ENCODE measurements around the gene SPTB.

The SPTB gene

DNA sequence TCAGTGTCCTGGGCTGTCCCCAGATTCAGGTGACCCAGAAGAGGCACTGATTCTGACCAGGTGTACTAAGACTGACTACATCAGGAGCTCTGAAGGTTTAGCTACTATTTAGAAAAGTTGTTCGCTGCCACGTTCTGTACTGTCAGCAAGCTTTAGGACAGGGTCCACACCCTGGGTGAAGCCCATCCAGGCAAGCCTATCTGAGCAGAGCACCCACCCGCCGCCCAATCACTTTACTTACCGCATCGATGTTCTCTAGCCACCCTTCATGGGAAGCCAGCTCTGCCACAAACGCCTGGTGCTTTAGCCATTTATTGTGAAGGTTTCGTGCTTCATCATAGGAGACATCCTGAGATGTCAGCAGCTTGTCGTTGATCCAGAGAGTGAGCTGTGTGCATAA, 95.7 kb downstream of the SPTB start:
- no peak for DNase-seq

- DNase-seq = no peak
Observed at GRCh38 chr14:64782196-64782595, 97.5 kb downstream of the SPTB start.

- no peak for DNase-seq
Observed at GRCh38 chr14:64779472-64779871, 100.2 kb downstream of the SPTB start.

GRCh38 chr14:64778104-64778754, 101.5 kb downstream of the SPTB start:
- no peak for DNase-seq

GRCh38 chr14:64777461-64777860, 102.2 kb downstream of the SPTB start:
- no peak for DNase-seq

DNA sequence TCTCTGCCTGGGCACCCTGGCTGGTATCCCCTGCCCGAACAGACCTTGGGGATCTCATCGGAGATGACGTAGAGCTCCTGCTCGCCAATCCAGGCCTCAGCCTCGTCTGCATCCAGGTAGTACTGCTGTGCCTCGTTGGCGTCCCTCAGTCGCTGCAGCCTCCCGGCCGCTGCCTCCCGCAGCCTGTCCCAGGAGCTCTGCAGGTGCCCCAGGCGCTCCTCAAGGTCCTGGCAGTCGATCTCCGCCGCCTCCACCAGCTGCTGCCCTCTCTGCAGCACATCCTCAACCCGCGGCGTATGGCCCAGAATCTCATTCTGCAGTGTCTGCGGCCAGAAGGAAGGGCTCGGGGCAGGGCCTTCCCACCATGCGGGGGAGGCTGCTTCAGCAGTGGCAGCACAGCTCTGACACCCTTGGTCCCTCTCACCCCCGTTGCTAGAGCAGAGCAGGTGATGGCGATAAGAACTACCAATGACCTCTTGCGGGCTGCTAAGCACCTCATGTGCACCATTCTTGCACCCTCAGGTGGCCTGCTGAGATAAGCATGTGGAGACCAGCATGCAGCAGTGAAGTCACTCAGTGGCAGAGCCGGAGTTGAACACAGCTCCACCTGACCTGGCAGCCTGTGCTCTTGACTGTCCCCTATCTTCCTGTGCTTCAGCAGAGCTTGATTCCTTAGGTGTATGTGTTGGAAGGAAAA, 104.5 kb downstream of the SPTB start:
- DNase-seq = no peak

- no peak for DNase-seq
Observed at GRCh38 chr14:64774272-64774671, 105.4 kb downstream of the SPTB start.

- DNase-seq = no peak
Observed at GRCh38 chr14:64773577-64773976, 106.1 kb downstream of the SPTB start.

GRCh38 chr14:64773046-64773445, 106.7 kb downstream of the SPTB start:
- no peak for DNase-seq

DNA sequence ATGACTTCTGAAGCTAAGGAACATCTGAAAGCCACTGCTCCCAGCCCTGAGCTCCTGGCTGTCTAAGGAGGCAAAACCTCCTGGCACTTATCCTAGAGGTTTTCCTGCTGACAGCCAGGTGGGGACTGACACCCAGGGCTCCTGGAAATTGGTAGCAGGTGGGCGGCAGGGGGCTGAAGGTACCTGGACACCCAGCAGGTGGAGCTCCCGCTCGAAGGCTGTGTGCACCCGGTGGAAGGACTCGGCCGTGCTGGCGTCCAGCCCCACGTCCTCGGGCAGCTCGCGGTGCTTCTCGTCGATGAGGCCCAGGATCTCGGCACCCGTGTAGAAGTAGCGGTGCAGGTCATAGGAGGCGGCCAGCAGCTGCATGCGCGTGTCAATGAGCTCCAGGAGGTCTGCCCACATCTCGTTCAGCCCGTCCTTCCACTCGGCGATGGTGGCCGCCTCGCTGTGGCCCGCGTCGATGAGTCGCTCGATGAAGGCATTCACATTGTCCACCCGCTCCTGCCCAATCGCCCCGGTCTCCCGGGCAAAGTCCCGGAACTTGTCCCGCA, 107.2 kb downstream of the SPTB start:
- DNase-seq = no peak

GRCh38 chr14:64771161-64771560, 108.5 kb downstream of the SPTB start:
- no peak for DNase-seq

DNA sequence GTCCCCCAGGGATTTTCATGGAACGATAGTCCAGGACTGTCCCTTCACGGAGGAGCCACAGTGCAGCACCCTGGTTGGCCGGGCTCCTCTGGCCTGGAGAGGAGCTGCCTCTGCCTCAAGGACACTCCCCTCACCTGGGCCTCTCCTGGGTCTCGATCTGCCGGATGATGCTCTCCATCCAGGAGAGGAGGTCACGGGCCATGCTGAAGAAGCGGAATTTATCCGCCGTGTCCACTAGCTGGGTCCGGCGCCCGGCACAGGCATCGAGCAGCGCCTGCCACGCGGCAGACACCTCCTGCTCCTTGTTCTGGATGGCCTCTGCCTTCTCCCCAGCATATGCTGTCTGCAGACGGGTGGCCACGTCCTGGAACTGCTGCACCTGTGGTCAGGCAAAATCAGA, 109.0 kb downstream of the SPTB start:
- DNase-seq = no peak

DNA sequence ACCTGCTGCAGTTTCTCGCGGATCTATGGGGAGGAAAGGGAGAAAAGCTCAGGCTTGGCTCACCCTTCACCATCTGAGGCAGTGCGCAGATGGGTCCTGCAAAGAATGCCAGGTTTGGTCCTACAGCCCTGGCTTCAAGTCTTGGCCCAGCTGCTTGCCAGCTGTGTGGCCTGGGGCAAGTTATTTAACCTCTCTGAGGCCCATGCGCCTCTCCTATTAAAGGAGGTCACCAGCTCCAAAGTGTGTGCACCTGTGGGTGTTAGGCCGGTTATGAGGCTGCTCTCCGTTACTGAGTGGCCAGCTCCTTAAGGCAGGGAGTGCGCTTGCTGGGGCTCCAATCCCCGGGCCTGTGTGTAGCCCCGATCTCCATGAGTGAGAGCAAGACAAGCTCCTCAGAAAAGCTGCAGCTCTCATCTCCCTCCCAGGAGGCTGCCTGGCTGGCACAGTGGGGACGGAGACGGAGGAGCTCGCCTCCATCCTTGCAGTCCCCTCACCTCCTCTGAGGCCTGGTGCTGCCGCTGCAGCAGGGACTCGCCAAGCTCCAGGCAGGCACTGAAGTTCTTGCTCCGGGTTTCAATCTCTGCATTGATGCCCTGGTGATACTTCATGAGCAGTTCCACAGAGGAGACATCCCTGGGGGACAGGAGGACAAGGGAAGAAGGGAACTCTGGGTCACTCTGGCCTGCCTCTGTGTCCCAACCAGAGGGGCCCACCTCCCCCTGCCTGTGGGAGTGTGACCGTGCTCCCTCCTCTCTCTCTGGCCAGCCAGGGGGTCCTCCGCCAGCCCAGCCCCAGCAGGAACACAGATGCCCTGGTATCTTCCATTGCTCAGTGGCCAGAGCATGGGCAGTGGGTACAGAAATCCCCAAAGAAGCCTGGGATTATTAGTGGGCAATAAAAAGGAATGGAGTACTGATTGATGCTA, 110.3 kb downstream of the SPTB start:
- DNase-seq = no peak

DNA sequence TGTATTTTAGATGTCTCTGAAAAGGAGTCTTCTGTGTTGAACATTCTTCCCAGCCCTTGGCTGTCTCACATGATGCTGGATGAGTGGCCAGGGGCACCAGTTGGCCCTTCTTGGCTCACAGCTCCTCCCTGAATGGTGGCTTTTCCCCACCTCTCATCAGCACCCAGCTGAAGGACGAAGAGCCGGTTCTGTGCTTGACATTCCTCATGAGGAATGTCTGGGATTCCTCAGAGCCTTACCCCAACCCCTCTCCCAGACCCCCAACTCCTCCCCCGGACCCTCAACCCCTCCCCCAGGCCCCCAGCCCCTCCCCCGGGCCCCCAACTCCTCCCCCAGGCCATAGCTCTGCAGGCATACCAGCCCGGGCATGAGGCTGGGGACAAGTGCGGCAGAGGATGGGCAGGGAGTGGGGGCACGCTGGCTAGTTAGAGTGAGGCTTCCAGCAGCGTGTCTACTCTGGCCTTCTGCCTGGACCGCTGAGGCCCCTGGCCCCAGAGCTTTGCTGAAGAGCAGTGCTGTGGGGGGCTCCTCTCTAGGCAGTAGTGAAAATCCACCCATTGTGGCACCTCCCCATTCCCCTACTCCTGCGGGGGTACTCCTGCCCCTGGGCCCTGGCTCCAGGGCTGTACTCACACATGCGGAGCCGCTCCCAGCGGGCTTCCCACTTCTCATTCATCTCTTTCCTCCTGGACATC, 111.2 kb downstream of the SPTB start:
- no peak for DNase-seq

GRCh38 chr14:64767215-64767964, 112.3 kb downstream of the SPTB start:
- no peak for DNase-seq

- no peak for DNase-seq
Observed at GRCh38 chr14:64766430-64767151, 113.1 kb downstream of the SPTB start.

GRCh38 chr14:64765740-64766302, 113.9 kb downstream of the SPTB start:
- DNase-seq = no peak

GRCh38 chr14:64764641-64765520, 114.8 kb downstream of the SPTB start:
- peak; percentile 75 for DNase-seq

DNA sequence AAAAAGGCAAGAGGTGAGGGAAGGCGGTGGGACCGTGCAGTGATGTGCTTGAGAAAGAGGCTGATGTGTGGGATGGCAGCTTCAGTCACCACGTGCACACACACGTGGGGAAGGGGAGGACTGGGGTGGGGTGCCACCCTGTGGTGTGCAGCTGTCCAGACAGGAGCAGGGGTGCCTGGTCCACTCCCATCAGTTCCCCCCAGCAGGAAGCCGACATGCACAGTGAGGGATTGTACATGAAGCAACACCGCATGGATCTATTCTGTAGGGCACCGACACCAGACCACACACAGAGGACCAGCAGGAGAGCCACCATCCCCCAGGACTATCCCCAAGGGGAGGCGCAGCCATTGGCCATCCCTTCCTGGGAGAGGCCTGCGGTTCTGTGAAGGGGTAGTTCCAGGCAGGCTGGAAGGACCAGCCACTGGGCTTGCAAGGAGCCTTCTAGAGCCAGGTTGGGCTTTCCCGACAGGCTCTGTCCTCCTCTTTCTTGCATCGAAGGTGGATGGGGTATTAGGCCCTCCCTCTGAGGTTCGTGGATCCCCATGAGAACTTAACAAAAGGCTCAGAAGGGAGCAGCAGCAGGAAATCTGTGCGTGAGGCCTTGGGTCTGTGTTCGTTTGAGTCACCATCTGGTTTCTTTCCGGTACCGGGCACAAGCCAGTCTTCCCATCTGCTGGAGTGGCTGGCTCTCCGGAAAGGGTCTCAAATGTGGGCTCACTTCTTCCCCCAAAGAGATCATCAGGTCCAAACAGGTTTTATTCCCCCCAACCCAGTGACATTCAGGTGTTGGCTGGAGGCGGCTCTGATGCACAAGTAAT, 115.7 kb downstream of the SPTB start:
- no peak for DNase-seq
